ENCODE measurements around the gene HSPB9. TPM values are rescaled to one million over a fixed set of nuclear protein-coding genes. Genes with fewer than 3 reads are reported as not detected.

Gene HSPB9
- total RNA-seq, 1 experiment from 2014 or later = not detected

- CTCF ChIA-PET = no interaction called here
- Histone ChIP-seq H3K4me2 (no peak overlapping the region), H3K4me1 (replicated peaks; ENCODE audit: insufficient read depth) (no peaks in the 10 kb centered on the region), H3K27me3 (ENCODE audit: insufficient read depth, low read depth) (no peaks in the 10 kb centered on the region), H3K9me3 (ENCODE audit: insufficient read depth, low read depth) (no peaks in the 10 kb centered on the region), H3K79me2 (ENCODE audit: low read depth) (no peaks in the 10 kb centered on the region), H3F3A (ENCODE audit: insufficient read depth, low read depth) (peaks cover 5% of the 10 kb centered on the region; the same call in 1 of the 2 replicates), H3K27ac (no peak overlapping the region), H4K20me1 (ENCODE audit: insufficient read depth) (no peaks in the 10 kb centered on the region), H3K9me2 (ENCODE audit: insufficient read depth) (no peaks in the 10 kb centered on the region), H3K4me3 (no peak overlapping the region), H2AFZ (no peak overlapping the region), H3K36me3 (ENCODE audit: low read depth) (no peaks in the 10 kb centered on the region)
- TF ChIP-seq CTCF (conservative IDR thresholded peaks at IDR 0.05) (no peak), EZH2 (IDR thresholded peaks at IDR 0.05; ENCODE audit: low read depth) (no peak)
- POLR2A ChIA-PET (ENCODE audit: unreplicated experiment) = interaction anchor here (0.6 kb wide), 1 partner anchor 133 kb away, joined by 5 read pairs; no protein-coding TSS in a partner anchor
- no peak for DNase-seq
- no TSS peak for BruUV-seq (replicated peaks)
- intact Hi-C loops (cut with micrococcal nuclease; ENCODE audit: unreplicated experiment) = no loop called here
Observed at GRCh38 chr17:42107124-42107523, 15.5 kb upstream of the HSPB9 start.

- no peak for DNase-seq
- no peaks in the 10 kb centered on the region for H3K9me2 ChIP-seq (ENCODE audit: insufficient read depth)
- H3K79me2 ChIP-seq (ENCODE audit: low read depth) = no peaks in the 10 kb centered on the region
- no peaks in the 10 kb centered on the region for H3K9me3 ChIP-seq (ENCODE audit: insufficient read depth, low read depth)
- H4K20me1 ChIP-seq (ENCODE audit: insufficient read depth) = no peaks in the 10 kb centered on the region
- no peak overlapping the region for H2AFZ ChIP-seq
- no peaks in the 10 kb centered on the region for H3K4me1 ChIP-seq (replicated peaks; ENCODE audit: insufficient read depth)
- no TSS peak for BruUV-seq (replicated peaks)
- H3F3A ChIP-seq (ENCODE audit: insufficient read depth, low read depth) = peaks cover 7% of the 10 kb centered on the region; the same call in 1 of the 2 replicates
- H3K36me3 ChIP-seq (ENCODE audit: low read depth) = no peaks in the 10 kb centered on the region
- intact Hi-C loops (cut with micrococcal nuclease; ENCODE audit: unreplicated experiment) = no loop called here
- H3K27me3 ChIP-seq (ENCODE audit: insufficient read depth, low read depth) = no peaks in the 10 kb centered on the region
- POLR2A ChIA-PET (ENCODE audit: unreplicated experiment) = interaction anchor here (0.6 kb wide), 1 partner anchor 192 kb away, joined by 7 read pairs; no protein-coding TSS in a partner anchor
- H3K4me3 ChIP-seq = no peak overlapping the region
- no peak overlapping the region for H3K27ac ChIP-seq
- no peak for TF ChIP-seq EZH2 (IDR thresholded peaks at IDR 0.05; ENCODE audit: low read depth)
- no peak for TF ChIP-seq CTCF (conservative IDR thresholded peaks at IDR 0.05)
- no peak overlapping the region for H3K4me2 ChIP-seq
- CTCF ChIA-PET = no interaction called here
Observed at GRCh38 chr17:42107597-42108576, 14.7 kb upstream of the HSPB9 start.

- Histone ChIP-seq H3F3A (ENCODE audit: insufficient read depth, low read depth) (peaks cover 6% of the 10 kb centered on the region; the same call in 1 of the 2 replicates), H3K79me2 (ENCODE audit: low read depth) (no peaks in the 10 kb centered on the region), H3K9me3 (ENCODE audit: insufficient read depth, low read depth) (no peaks in the 10 kb centered on the region), H3K36me3 (ENCODE audit: low read depth) (no peaks in the 10 kb centered on the region), H3K9me2 (ENCODE audit: insufficient read depth) (no peaks in the 10 kb centered on the region), H3K4me3 (no peak overlapping the region), H3K4me1 (replicated peaks; ENCODE audit: insufficient read depth) (no peaks in the 10 kb centered on the region), H4K20me1 (ENCODE audit: insufficient read depth) (no peaks in the 10 kb centered on the region), H3K27ac (no peak overlapping the region), H3K4me2 (no peak overlapping the region), H2AFZ (no peak overlapping the region), H3K27me3 (ENCODE audit: insufficient read depth, low read depth) (no peaks in the 10 kb centered on the region)
- intact Hi-C loops (cut with micrococcal nuclease; ENCODE audit: unreplicated experiment) = no loop called here
- BruUV-seq (replicated peaks) = no TSS peak
- no peak for DNase-seq
- CTCF ChIA-PET = no interaction called here
- POLR2A ChIA-PET (ENCODE audit: unreplicated experiment) = no interaction called here
- no peak for TF ChIP-seq CTCF (conservative IDR thresholded peaks at IDR 0.05)
Observed at GRCh38 chr17:42109086-42109485, 13.5 kb upstream of the HSPB9 start.

All from PC-9 (cell line).